ENCODE data around the gene SSUH2. TPM values are rescaled to one million over a fixed set of nuclear protein-coding genes. Genes with fewer than 3 reads are reported as not detected.

Gene SSUH2
- total RNA-seq, 4 donors from 2014 or later = 0.50 to 1.9 TPM; not detected in 2

DNA sequence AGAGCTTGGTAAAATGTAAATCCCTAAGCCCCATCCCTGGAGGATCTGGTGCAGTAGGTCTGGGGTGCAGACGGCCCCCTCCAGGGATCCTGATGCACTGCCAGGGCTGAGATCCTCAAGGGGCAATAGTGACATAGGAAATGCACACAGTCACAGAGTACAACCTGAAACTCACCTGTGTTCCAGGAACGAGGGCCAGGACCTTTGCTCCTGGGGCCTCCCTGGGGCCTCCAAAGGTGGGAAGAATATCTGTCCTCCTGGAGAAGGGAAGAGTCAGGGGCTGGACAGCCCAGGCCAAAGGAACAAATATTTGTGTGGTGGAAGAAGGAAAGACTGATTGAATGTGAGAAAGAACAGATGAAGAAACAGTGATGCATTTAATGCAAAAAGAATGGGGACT lies 9.5 kb downstream of the SSUH2 start:
- no peak for DNase-seq (ENCODE audit: low spot score)
- TF ChIP-seq, protein P1, sequence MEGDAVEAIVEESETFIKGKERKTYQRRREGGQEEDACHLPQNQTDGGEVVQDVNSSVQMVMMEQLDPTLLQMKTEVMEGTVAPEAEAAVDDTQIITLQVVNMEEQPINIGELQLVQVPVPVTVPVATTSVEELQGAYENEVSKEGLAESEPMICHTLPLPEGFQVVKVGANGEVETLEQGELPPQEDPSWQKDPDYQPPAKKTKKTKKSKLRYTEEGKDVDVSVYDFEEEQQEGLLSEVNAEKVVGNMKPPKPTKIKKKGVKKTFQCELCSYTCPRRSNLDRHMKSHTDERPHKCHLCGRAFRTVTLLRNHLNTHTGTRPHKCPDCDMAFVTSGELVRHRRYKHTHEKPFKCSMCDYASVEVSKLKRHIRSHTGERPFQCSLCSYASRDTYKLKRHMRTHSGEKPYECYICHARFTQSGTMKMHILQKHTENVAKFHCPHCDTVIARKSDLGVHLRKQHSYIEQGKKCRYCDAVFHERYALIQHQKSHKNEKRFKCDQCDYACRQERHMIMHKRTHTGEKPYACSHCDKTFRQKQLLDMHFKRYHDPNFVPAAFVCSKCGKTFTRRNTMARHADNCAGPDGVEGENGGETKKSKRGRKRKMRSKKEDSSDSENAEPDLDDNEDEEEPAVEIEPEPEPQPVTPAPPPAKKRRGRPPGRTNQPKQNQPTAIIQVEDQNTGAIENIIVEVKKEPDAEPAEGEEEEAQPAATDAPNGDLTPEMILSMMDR (IDR thresholded peaks at IDR 0.05) = no peak
- ATAC-seq (ENCODE audit: low FRiP score) = no peak

DNA sequence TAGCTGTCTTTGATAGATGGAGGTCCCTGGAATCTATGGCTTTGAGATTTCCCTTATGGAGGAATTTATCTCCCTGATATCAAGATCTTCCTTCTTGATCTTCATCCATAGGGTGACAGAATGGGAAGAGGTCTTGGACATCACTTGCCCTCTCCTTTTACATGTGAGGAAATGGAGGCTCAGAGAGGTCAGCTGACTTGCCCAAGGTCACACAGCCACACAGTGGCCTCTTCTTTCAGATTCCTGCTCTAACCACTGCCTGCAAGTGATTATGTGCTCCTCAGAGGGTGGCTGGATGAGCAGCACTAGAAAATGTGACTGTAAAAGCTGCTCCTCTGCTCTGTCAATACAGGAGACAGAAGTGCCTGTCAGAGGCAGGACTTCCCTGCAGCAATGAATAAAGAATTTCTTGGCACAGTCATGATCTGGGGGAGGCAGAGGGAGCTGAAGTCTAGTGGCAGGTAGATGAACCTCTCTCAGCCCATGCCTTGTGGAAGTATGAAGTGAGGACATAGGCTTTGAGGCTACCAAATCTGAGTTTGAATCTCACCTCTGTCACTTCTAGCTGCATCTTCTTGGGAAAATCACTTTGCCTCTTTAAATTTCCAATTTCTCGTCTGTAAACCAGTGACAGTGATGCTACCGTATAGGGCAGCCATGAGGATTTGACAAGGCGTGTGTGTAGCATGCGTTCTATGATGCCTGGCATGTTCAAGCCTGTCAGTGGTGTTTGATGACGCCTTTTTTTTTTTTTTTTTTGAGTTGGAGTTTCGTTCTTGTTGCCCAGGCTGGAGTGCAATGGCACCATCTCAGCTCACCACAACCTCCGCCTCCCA lies 12.0 kb downstream of the SSUH2 start:
- DNase-seq (ENCODE audit: low spot score) = no peak
- TF ChIP-seq, protein P1 (IDR thresholded peaks at IDR 0.05) = no peak
- ATAC-seq (ENCODE audit: low FRiP score) = no peak

DNA sequence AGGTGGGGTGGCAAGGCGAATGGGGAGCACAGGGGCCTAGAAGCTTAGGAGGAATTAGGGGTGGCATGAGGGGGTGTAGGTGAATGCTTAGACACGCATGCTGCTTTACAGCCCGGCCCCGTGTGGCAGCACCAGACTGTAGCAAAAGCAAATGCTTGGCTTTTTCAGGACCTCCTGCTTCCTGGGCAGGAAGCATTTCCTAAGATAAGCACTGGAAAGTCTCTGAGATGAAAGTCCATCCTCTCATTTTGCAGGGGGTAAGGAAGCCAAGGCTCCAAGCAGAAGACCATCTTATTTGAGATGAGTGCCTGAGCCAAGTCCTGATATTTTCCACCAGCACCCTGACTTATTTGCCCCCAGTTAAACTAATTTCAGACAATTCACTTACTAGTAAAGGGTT lies 12.9 kb downstream of the SSUH2 start:
- DNase-seq (ENCODE audit: low spot score) = no peak
- no peak for ATAC-seq (ENCODE audit: low FRiP score)
- TF ChIP-seq, protein P1 (IDR thresholded peaks at IDR 0.05) = no peak

DNA sequence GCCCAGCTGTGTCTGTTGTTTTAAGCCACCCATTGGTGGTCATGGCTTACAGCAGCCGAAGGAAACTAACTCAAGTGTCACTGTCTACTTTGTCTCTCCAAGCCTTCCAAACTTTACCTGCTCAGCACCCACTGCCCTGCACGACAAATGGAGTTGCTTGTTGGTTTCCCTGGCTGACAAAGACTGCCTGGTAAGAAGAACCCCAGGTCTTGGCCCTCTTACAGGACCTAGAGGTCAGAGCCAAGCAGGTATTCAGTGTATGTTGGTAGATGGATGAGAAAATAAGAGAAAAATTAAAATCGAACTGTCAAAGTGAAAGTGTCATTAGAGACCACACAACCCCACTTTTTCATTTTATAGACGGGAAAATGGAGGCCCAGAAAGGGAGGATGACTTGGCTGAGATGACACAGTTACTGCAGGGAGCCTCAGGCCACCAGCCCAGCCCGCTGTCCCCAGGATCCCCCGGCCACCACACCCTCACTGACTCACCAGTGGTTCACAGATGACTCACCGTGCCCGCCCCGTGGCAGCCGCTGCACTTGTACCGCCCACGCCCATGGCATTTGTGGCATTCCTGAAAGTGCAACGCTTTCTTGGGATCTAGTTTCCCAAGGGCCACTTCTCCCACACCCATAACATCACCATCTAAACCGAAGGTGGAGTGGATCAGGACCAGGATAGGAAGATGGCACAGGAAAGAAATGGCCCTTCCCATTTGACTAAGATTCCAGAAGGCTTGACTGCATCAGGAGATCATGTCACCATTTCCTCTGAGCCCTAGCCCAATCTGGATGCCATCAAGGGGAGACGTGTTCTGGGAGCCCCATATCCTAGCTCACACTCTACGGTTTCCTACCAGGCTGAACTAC lies 15.2 kb downstream of the SSUH2 start:
- TF ChIP-seq, protein P1 (IDR thresholded peaks at IDR 0.05) = no peak
- DNase-seq (ENCODE audit: low spot score) (no peak), ATAC-seq (ENCODE audit: low FRiP score) (no peak)

DNA sequence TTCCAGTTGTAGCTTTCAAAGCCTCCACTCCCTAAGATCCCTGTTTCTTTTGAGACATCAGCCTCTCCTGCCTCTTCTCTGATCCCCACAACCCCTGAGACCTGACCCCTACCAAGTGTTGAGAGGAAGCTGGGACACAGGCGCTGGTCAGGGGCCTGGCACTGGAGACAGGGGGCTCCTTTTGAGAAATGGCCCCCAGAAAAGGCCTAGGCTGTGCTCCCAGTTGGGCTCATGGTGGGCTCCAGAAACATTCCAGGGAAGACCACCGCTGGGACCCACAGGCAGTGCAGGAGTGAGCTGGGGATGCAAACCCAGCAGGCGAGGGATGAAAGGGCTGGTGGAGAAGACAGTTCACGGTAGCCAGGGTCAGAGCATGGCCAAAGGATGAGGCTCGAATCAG lies 16.6 kb downstream of the SSUH2 start:
- ATAC-seq (ENCODE audit: low FRiP score) (no peak), DNase-seq (ENCODE audit: low spot score) (no peak)
- TF ChIP-seq, protein P1 (IDR thresholded peaks at IDR 0.05) = no peak

DNA sequence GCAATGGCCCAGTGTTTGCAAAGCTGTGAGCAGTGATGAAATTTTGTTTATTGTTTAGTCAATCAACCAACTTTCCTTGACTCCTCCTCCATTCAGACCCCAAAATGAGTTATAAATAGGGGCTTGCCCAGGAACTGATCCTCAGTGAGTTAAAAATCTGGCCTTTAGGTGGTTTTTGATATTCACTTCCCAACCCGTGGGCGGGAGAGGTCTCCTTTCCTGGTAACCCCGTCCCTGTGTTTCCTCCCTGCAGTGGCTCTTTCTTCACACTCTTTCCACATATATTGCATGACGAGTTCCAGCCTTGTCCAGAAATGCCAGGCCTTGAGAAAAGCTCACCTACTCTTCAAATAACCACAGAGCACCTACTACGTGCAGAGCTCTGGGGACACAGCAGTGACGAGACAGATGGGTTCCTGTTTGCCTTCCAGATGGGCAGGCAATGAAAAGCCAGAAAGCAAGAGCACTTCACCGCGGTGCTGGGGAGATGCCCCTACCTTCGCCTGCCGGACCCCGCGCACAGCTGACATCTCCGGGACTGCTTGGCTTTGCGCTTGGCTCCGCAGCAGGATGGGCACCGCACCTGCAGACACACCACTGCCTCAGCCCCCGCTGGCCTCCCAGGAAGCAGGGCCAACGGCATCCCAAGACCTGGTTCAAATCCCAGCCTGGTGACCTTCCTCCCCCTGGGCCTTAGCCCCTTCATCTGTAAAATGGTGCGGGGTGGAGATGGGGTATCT lies 17.2 kb downstream of the SSUH2 start:
- ATAC-seq (ENCODE audit: low FRiP score) (no peak), DNase-seq (ENCODE audit: low spot score) (no peak)
- TF ChIP-seq, protein P1 (IDR thresholded peaks at IDR 0.05) = no peak
